GM12892 (cell line): Measurements from ENCODE around the gene CEMIP2.

Experiments
- POLR2A ChIP-seq: IDR thresholded peaks from 2 replicates; pipeline ENCODE4 v1.6.1; 2011; ENCODE audit warnings: low read depth, low read length, control low read depth
- POLR2AphosphoS5 ChIP-seq: IDR thresholded peaks from 2 replicates; pipeline ENCODE4 v1.6.1; 2011; ENCODE audit warnings: low read depth, low read length, control low read depth

DNA sequence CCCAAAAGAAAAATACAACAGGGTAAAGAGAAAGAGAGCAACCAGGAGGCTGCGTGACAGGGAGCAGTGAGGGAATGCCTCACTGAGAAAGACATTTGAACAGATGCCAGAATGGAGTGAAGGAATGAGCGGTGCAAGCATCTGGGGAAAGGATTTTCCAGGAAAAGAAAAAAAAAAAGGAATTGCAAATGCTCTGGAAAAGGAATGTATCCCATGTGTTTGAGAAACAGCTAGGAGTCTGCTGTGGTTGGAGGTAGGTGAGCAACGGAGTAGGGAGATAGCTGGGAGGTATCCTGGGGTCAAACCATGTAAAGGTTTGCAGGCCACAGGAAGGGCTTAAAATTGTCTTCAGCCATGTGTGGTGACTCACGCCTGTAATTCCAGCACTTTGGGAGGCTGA lies 23.6 kb upstream of the CEMIP2 start:
- no peak for TF ChIP-seq POLR2A
- TF ChIP-seq POLR2AphosphoS5: no peak
